ENCODE measurements around the gene PCF11. TPM values are rescaled to one million over a fixed set of nuclear protein-coding genes. Genes with fewer than 3 reads are reported as not detected.

Gene PCF11
- total and polyA plus RNA-seq, 2 of the 13 experiments (the other 11 are each of a cell fraction or from before 2014, with no cell fraction given), result 40.3 to 47.7 TPM

DNA sequence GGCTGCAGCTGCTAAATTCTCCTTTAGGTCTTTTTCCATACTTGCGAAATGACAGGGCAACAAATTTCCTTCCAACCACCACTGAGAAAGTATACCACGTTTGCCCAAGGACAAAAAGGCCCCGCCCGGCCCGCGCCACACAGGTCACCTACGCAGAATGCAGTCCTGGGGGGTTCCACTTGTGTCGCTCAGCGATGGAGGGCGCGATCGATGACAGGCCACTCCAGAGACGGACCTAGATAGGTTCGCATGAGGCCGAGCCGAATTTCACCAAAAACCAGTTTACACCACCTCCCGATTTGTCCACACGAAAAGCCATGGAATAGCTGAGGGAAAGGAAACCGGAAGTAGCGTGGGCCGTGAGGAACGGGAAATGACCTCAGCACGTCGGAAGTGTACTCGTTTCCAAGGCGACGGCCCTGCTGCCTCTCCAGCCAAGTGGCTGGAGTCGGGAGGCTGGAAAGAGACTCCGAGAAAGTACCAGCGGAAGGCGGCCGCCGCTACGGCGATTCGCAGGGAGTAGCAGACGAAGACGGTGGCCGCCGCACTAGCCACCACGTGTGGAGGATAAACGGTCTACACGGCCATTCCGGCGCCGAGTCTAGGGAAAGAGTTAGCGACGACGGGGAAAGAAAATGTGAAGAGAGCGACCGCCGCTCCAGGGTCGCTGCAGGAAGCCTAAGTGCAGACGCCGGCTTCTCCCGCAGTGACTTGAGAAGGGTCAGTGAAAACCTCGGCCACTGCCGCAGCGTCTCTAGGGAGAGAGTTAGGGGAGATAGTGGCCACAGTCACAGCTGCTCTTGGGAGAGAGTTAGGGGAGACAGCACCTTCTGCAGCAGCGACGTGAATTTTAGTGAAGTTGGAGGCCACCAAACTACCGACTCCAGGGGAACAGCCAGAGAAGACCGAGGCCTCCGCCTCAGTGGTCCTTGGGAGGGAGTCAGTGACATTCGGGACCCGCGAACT lies 36.7 kb downstream of the PCF11 start, which contains the start of gene ANKRD42 (continued):
- TF ChIP-seq, protein P1, sequence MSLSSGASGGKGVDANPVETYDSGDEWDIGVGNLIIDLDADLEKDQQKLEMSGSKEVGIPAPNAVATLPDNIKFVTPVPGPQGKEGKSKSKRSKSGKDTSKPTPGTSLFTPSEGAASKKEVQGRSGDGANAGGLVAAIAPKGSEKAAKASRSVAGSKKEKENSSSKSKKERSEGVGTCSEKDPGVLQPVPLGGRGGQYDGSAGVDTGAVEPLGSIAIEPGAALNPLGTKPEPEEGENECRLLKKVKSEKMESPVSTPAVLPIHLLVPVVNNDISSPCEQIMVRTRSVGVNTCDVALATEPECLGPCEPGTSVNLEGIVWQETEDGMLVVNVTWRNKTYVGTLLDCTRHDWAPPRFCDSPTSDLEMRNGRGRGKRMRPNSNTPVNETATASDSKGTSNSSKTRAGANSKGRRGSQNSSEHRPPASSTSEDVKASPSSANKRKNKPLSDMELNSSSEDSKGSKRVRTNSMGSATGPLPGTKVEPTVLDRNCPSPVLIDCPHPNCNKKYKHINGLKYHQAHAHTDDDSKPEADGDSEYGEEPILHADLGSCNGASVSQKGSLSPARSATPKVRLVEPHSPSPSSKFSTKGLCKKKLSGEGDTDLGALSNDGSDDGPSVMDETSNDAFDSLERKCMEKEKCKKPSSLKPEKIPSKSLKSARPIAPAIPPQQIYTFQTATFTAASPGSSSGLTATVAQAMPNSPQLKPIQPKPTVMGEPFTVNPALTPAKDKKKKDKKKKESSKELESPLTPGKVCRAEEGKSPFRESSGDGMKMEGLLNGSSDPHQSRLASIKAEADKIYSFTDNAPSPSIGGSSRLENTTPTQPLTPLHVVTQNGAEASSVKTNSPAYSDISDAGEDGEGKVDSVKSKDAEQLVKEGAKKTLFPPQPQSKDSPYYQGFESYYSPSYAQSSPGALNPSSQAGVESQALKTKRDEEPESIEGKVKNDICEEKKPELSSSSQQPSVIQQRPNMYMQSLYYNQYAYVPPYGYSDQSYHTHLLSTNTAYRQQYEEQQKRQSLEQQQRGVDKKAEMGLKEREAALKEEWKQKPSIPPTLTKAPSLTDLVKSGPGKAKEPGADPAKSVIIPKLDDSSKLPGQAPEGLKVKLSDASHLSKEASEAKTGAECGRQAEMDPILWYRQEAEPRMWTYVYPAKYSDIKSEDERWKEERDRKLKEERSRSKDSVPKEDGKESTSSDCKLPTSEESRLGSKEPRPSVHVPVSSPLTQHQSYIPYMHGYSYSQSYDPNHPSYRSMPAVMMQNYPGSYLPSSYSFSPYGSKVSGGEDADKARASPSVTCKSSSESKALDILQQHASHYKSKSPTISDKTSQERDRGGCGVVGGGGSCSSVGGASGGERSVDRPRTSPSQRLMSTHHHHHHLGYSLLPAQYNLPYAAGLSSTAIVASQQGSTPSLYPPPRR (CRISPR knock-in tag; IDR thresholded peaks at IDR 0.05; ENCODE audit: borderline replicate concordance), result no peak
- TF ChIP-seq ZMAT5 (CRISPR knock-in tag; IDR thresholded peaks at IDR 0.05; ENCODE audit: borderline replicate concordance, low read depth) (no peak), IKZF1 (IDR thresholded peaks at IDR 0.05) (no peak), ZNF317 (CRISPR knock-in tag; IDR thresholded peaks at IDR 0.05) (no peak), ZFP36L2 (CRISPR knock-in tag; IDR thresholded peaks at IDR 0.05) (no peak), ZNF749 (CRISPR knock-in tag; IDR thresholded peaks at IDR 0.05; ENCODE audit: borderline replicate concordance) (0 out of 2 replicates have a peak, but pooled peaks have one; percentile 37), SUZ12 (IDR thresholded peaks at IDR 0.05; ENCODE audit: low read depth, low read length) (no peak), GFI1 (CRISPR knock-in tag; IDR thresholded peaks at IDR 0.05; ENCODE audit: borderline replicate concordance) (no peak), CC2D1A (CRISPR knock-in tag; IDR thresholded peaks at IDR 0.05) (no peak), HDAC6 (IDR thresholded peaks at IDR 0.05; ENCODE audit: low read depth, low read length) (no peak)
- TF ChIP-seq, protein P2, sequence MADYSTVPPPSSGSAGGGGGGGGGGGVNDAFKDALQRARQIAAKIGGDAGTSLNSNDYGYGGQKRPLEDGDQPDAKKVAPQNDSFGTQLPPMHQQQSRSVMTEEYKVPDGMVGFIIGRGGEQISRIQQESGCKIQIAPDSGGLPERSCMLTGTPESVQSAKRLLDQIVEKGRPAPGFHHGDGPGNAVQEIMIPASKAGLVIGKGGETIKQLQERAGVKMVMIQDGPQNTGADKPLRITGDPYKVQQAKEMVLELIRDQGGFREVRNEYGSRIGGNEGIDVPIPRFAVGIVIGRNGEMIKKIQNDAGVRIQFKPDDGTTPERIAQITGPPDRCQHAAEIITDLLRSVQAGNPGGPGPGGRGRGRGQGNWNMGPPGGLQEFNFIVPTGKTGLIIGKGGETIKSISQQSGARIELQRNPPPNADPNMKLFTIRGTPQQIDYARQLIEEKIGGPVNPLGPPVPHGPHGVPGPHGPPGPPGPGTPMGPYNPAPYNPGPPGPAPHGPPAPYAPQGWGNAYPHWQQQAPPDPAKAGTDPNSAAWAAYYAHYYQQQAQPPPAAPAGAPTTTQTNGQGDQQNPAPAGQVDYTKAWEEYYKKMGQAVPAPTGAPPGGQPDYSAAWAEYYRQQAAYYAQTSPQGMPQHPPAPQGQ (CRISPR knock-in tag; IDR thresholded peaks at IDR 0.05; ENCODE audit: borderline replicate concordance), result 0 out of 2 replicates have a peak, but pooled peaks have one; percentile 76
- TF ChIP-seq, protein P3, sequence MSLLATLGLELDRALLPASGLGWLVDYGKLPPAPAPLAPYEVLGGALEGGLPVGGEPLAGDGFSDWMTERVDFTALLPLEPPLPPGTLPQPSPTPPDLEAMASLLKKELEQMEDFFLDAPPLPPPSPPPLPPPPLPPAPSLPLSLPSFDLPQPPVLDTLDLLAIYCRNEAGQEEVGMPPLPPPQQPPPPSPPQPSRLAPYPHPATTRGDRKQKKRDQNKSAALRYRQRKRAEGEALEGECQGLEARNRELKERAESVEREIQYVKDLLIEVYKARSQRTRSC (CRISPR knock-in tag; IDR thresholded peaks at IDR 0.05; ENCODE audit: low read depth), result no peak
- TF ChIP-seq, protein P4, sequence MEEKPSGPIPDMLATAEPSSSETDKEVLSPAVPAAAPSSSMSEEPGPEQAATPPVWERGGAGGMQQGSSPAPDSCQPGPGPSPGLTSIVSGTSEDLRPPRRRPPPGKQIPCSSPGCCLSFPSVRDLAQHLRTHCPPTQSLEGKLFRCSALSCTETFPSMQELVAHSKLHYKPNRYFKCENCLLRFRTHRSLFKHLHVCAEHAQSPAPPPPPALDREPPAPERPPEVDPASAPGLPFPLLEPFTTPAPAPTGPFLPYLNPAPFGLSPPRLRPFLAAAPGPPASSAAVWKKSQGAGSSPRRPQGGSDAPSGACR (CRISPR knock-in tag; IDR thresholded peaks at IDR 0.05), result no peak
- TF ChIP-seq, protein P5, sequence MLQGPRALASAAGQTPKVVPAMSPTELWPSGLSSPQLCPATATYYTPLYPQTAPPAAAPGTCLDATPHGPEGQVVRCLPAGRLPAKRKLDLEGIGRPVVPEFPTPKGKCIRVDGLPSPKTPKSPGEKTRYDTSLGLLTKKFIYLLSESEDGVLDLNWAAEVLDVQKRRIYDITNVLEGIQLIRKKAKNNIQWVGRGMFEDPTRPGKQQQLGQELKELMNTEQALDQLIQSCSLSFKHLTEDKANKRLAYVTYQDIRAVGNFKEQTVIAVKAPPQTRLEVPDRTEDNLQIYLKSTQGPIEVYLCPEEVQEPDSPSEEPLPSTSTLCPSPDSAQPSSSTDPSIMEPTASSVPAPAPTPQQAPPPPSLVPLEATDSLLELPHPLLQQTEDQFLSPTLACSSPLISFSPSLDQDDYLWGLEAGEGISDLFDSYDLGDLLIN (CRISPR knock-in tag; IDR thresholded peaks at IDR 0.05; ENCODE audit: borderline replicate concordance), result no peak
- TF ChIP-seq, protein P6, sequence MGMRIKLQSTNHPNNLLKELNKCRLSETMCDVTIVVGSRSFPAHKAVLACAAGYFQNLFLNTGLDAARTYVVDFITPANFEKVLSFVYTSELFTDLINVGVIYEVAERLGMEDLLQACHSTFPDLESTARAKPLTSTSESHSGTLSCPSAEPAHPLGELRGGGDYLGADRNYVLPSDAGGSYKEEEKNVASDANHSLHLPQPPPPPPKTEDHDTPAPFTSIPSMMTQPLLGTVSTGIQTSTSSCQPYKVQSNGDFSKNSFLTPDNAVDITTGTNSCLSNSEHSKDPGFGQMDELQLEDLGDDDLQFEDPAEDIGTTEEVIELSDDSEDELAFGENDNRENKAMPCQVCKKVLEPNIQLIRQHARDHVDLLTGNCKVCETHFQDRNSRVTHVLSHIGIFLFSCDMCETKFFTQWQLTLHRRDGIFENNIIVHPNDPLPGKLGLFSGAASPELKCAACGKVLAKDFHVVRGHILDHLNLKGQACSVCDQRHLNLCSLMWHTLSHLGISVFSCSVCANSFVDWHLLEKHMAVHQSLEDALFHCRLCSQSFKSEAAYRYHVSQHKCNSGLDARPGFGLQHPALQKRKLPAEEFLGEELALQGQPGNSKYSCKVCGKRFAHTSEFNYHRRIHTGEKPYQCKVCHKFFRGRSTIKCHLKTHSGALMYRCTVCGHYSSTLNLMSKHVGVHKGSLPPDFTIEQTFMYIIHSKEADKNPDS (CRISPR knock-in tag; IDR thresholded peaks at IDR 0.05), result peak; percentile 11; the same call in 1 of the 2 replicates
